Heart right ventricle (tissue), 16 donors: ENCODE results near the gene PSMB9. TPM values are rescaled to one million over a fixed set of nuclear protein-coding genes. Genes with fewer than 3 reads are reported as not detected.

Experiments
- ATAC-seq, 8 donors: fragments of 200-7000 bp; cut with Tn5 transposase; one replicate each; pipeline ENCODE4 v1.9.1; 2020; ENCODE audit warnings: mild to moderate bottlenecking in 8 of 8, moderate library complexity in 8 of 8, moderate number of reproducible peaks in 1 of 8
- DNase-seq, 2 donors: peaks; one replicate each; pipeline ENCODE4 v3.0.0-alpha.2; 2020
- H3K27ac ChIP-seq, 10 donors: fragments of 200-600 bp; sonication (generic) in 2 of 10; one replicate each; pipeline versions ENCODE4 v1.5.0 to v1.8.0; 2020 to 2022; ENCODE audit warnings: mild to moderate bottlenecking in 3 of 10
- H3K27me3 ChIP-seq, 7 donors: fragments of 200-600 bp; one replicate each; pipeline ENCODE4 v1.8.0; 2021 to 2022; ENCODE audit warnings: mild to moderate bottlenecking in 2 of 7
- H3K36me3 ChIP-seq, 9 donors: fragments of 200-600 bp; sonication (generic) in 1 of 9; one replicate each; pipeline versions ENCODE4 v1.5.0 to v1.8.0; 2020 to 2022; ENCODE audit warnings: mild to moderate bottlenecking in 2 of 9
- H3K4me1 ChIP-seq, 9 donors: fragments of 200-600 bp; sonication (generic) in 1 of 9; one replicate each; pipeline versions ENCODE4 v1.5.0 to v1.8.0; 2020 to 2022; ENCODE audit warnings: mild to moderate bottlenecking in 4 of 9
- H3K4me3 ChIP-seq, 10 donors: fragments of 200-600 bp; sonication (generic) in 2 of 10; one replicate each; pipeline versions ENCODE4 v1.5.0 to v1.8.0; 2020 to 2022; ENCODE audit warnings: mild to moderate bottlenecking in 7 of 10, moderate library complexity in 2 of 10
- H3K9me3 ChIP-seq, 11 donors: fragments of 200-600 bp in 10 of 11; sonication (generic) in 2 of 11; one replicate each; pipeline versions ENCODE4 v1.5.0 to v1.8.0; 2013 to 2022; ENCODE audit warnings: mild to moderate bottlenecking in 2 of 11, control low read depth in 1 of 11, moderate library complexity in 1 of 11
- WGBS, 2 donors: extraction: QIAGEN DNeasy Blood & Tissue Kit; methylation state at CpG; one replicate each; pipeline ENCODE4 v1.1.7; 2013; ENCODE audit warnings: inconsistent platforms in 1 of 2; 5-methylcytosine and 5-hydroxymethylcytosine counted together
- intact Hi-C, 10 donors: fragments of 100-400 bp; cut with DNase I; formaldehyde crosslinking; loops; one replicate each; pipeline versions ENCODE4 v1.11.1 to v1.14.2; 2022
- polyA plus RNA-seq, 2 donors: library from polyadenylated mRNA; stranded (reverse); fragments of 200-250 nt; gene quantifications; one replicate each; pipeline ENCODE4 v1.2.3, GENCODE V29; 2013
- total RNA-seq, 10 donors: library from RNA; stranded (reverse); fragmentation: NEBNext Ultra II Directional in 3 of 10; extraction: Animal tissue kit (Norgen Biotek cat#: 25700) in 3 of 10; gene quantifications; one replicate each; pipeline versions ENCODE4 v1.2.1 to v1.2.4, GENCODE V29; 2021 to 2023
- TF ChIP-seq, protein P1 (sequence below), 9 donors: fragments of 200-600 bp; sonication (generic) in 2 of 9; IDR thresholded peaks; one replicate each; pipeline versions ENCODE4 v1.5.0 to v1.8.0; 2021 to 2022; ENCODE audit warnings: antibody characterized with exemption in 9 of 9, mild to moderate bottlenecking in 5 of 9, moderate library complexity in 1 of 9
- donor health status: Arrhythmogenic right ventricular cardiomyopathy.
- donor health status: ischemic (EF 13 %, LVEDD 7.1; RV severe dilation, severe dysfunction).
- donor health status: healthy with polysubstance abuse.
- donor health status: DM: no; HTN: yes; CAD: no.
- donor health status: DM: no; HTN: no; CAD: no.
- donor health status: ischemic (EF 25% LVEDD 6.9; RV normal size, moderate dysfunction).
- donor health status: ischemic (EF 25% LVEDD 5.7; RV mildly dilated, moderate dysfunction).
- donor health status: healthy.
- donor health status: DM: yes; HTN: yes; CAD: no.
- donor health status: Ischemic cardiomyopathy.
- donor health status: ischemic (EF 35%, LVEDD 5.7; RV mildly dilated, moderate dysfunction).
- donor health status: nonischemic (EF 11% LVEDD 7.7; RV severe dilation, severe dysfunction).
- donor health status: DM: yes; HTN: yes; CAD: no.
- donor health status: PGD.
- donor health status: ischemic (EF 29% LVEDD 5.4; RV normal size, mild dysfunction).
- donor health status: nonischemic (EF 23%, LVEDD 6.1; RV moderate dilation, normal function).

Gene PSMB9
- total and polyA plus RNA-seq, 12 donors, result 10.0 to 198 (median 16.5) TPM

DNA sequence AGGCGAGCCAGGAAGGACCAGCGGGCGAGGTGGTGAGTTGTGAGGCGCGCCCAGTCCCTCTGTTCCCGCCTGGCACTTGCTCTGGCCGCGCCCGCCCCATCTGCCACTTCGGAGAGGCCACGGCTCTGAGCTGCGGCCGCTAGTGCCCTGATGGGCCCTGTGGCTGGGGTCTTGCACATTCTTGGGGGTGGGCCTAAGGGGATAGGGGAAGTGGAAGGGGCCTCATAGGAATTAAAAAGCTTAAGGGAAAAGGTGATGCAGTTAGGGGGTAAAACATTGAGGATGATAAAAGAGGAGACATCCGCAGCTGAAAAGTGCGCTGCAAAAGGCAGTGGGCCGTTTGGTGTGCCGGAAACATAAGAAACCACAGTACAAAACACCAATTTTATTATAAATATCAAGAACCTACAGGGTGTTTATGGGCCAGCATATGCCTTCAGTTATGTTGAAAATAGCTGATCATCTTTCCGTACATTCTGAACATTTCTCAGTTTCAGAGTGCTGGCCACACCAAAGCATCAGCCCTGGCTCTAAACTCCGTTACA, 9.1 kb upstream of the PSMB9 start:
- WGBS, 2 donors, result 28 to 29% methylated on average over 19 of the region's 19 CpGs
- DNase-seq (no peak), ATAC-seq (no peak)
- no peaks in the 10 kb centered on the region for H3K27me3 ChIP-seq
- intact Hi-C loops, result loop anchor here in 3 of 10 donors (1.0 kb wide), 3 partner anchors 7 to 9 kb away; partner anchors contain the start of genes PSMB9 (in 1 of the 3) and TAP1 (in 1 of the 3)
- peak overlapping the region; percentile 87 to 100 (median 96) for H3K27ac ChIP-seq
- peaks cover 5 to 85% (median 32%) of the 10 kb centered on the region in 9 donors for H3K4me1 ChIP-seq
- peak overlapping the region; percentile 44 to 98 (median 78) for H3K4me3 ChIP-seq
- no peaks in the 10 kb centered on the region for H3K9me3 ChIP-seq
- TF ChIP-seq, protein P1, sequence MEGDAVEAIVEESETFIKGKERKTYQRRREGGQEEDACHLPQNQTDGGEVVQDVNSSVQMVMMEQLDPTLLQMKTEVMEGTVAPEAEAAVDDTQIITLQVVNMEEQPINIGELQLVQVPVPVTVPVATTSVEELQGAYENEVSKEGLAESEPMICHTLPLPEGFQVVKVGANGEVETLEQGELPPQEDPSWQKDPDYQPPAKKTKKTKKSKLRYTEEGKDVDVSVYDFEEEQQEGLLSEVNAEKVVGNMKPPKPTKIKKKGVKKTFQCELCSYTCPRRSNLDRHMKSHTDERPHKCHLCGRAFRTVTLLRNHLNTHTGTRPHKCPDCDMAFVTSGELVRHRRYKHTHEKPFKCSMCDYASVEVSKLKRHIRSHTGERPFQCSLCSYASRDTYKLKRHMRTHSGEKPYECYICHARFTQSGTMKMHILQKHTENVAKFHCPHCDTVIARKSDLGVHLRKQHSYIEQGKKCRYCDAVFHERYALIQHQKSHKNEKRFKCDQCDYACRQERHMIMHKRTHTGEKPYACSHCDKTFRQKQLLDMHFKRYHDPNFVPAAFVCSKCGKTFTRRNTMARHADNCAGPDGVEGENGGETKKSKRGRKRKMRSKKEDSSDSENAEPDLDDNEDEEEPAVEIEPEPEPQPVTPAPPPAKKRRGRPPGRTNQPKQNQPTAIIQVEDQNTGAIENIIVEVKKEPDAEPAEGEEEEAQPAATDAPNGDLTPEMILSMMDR (IDR thresholded peaks at IDR 0.05), result no peak
- peaks cover 0 to 81% (median 42%) of the 10 kb centered on the region in 9 donors for H3K36me3 ChIP-seq

DNA sequence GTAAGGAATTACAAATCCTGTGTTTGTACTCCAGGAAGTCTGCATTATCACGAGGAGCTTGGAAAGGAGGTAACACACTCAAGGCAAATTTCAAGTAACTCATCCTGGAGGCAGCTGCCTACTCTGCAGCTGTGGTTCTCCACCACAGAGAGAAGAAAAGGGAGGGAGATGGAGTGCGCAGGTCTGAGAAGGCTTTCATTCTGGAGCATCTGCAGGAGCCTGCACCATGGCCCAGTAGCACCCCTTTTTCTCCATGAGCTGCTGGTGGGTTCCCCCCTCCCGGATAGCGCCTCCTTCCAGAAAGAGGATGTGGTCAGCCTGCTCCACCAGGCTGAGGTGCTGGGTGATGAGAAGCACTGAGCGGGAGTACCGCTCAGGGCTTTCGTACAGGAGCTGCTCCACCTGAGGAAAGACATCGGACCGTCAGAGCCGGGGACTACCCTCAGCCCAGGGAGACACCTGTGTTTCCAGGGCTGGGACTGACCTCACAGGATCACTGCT, 8.6 kb upstream of the PSMB9 start:
- ATAC-seq, result no peak
- peak overlapping the region in 9 of 10 donors; percentile 71 to 98 (median 79) for H3K4me3 ChIP-seq
- H3K4me1 ChIP-seq, result peaks cover 5 to 88% (median 34%) of the 10 kb centered on the region in 9 donors
- no peaks in the 10 kb centered on the region for H3K9me3 ChIP-seq
- no peaks in the 10 kb centered on the region for H3K27me3 ChIP-seq
- peak overlapping the region in 9 of 10 donors; percentile 92 to 100 (median 96) for H3K27ac ChIP-seq
- intact Hi-C loops, result no loop called here
- WGBS, 2 donors, result 62 to 64% methylated on average over 10 of the region's 10 CpGs
- TF ChIP-seq, protein P1 (IDR thresholded peaks at IDR 0.05), result no peak
- no peak for DNase-seq
- H3K36me3 ChIP-seq, result peaks cover 0 to 81% (median 45%) of the 10 kb centered on the region in 9 donors

DNA sequence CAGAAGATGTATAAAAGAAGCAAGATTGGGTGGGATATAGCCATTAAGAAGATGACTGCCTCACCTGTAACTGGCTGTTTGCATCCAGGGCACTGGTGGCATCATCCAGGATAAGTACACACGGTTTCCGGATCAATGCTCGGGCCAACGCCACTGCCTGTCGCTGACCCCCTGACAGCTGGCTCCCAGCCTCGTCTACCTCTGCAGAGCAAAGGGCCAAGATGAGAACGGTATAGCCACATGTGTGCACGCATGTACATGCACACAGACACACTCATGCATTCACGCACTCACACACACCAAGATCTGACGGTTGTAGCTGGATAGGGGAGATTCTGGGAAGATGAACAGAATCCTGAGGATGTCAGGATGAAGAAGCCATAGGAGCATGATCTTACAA, 7.0 kb upstream of the PSMB9 start:
- Histone ChIP-seq H3K4me3 (peak overlapping the region in 1 of 10 donors; percentile 3), H3K27ac (peak overlapping the region in 1 of 10 donors; percentile 92), H3K27me3 (no peaks in the 10 kb centered on the region), H3K36me3 (peaks cover 0 to 81% (median 49%) of the 10 kb centered on the region in 9 donors), H3K4me1 (peaks cover 5 to 88% (median 43%) of the 10 kb centered on the region in 9 donors), H3K9me3 (no peaks in the 10 kb centered on the region)
- 92 to 93% methylated on average over 10 of the region's 10 CpGs for WGBS, 2 donors
- no peak for DNase-seq
- TF ChIP-seq, protein P1 (IDR thresholded peaks at IDR 0.05), result no peak
- intact Hi-C loops, result no loop called here
- ATAC-seq, result no peak

DNA sequence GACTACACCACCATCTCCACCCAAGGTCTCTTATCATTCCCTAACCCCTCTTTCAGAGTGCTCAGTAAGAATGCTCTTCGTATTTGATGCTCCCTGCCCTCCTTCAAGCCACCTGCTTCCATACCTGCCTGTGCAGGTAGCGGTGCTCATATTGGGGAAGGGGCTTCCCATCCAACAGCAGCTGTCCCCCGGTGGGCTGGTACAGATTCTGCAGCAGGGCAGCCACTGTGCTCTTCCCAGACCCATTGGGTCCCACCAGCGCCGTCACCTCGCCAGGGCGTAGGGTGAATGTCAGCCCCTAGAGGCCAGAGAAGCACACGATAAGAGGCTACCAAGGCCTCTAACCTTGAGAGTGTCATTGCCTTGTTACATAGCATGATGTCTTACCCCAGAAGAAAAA, 6.2 kb upstream of the PSMB9 start:
- TF ChIP-seq, protein P1 (IDR thresholded peaks at IDR 0.05), result no peak
- Histone ChIP-seq H3K27ac (peak overlapping the region in 1 of 10 donors; percentile 3), H3K27me3 (no peaks in the 10 kb centered on the region), H3K4me3 (no peak overlapping the region), H3K4me1 (peaks cover 5 to 86% (median 40%) of the 10 kb centered on the region in 9 donors), H3K9me3 (no peaks in the 10 kb centered on the region), H3K36me3 (peaks cover 0 to 75% (median 49%) of the 10 kb centered on the region in 9 donors)
- WGBS, 2 donors, result 89 to 91% methylated on average over 8 of the region's 8 CpGs
- DNase-seq (no peak), ATAC-seq (no peak)
- intact Hi-C loops, result no loop called here
